Activated T-cell treated with anti-CD3 and anti-CD28 coated beads, Interleukin-2, amount 50 U/mL, for 72 hours (primary cell): ENCODE data around the gene MGME1. TPM values are rescaled to one million over a fixed set of nuclear protein-coding genes. Genes with fewer than 3 reads are reported as not detected.

Experiments used
- ATAC-seq, 2 donors: fragments of 150-1000 bp; cut with Tn5 transposase; replicated peaks in 1 of 2; 2 replicates each; pipeline ENCODE4 v1.10.0; 2021; ENCODE audit warnings: moderate library complexity in 2 of 2, mild to moderate bottlenecking in 1 of 2
- DNase-seq, 2 donors: peaks; one replicate each; pipeline ENCODE4 v3.0.0; 2021 to 2022; ENCODE audit warnings: mixed read lengths in 1 of 2
- H3K27ac Mint-ChIP-seq: one replicate; pipeline ENCODE4 v1.8.0; 2022; ENCODE audit warnings: mild to moderate bottlenecking, moderate library complexity, mixed read lengths
- H3K27me3 Mint-ChIP-seq: one replicate; pipeline ENCODE4 v1.8.0; 2022; ENCODE audit warnings: low read depth, mixed read lengths
- H3K36me3 Mint-ChIP-seq, 2 donors: one replicate each; pipeline ENCODE4 v1.8.0; 2022; ENCODE audit warnings: mixed read lengths in 2 of 2, mild to moderate bottlenecking in 1 of 2; ENCODE audit not compliant: insufficient read depth in 2 of 2
- H3K4me1 Mint-ChIP-seq: one replicate; pipeline ENCODE4 v1.8.0; 2022; ENCODE audit warnings: low read depth, mixed read lengths
- H3K4me3 Mint-ChIP-seq, 2 donors: one replicate each; pipeline ENCODE4 v1.8.0; 2022; ENCODE audit warnings: mild to moderate bottlenecking in 2 of 2, mixed read lengths in 2 of 2, moderate library complexity in 2 of 2
- H3K9me3 Mint-ChIP-seq, 2 donors: one replicate each; pipeline ENCODE4 v1.8.0; 2022; ENCODE audit warnings: mixed read lengths in 2 of 2
- total RNA-seq, 2 donors: library from RNA; stranded (reverse); gene quantifications; one replicate each; pipeline ENCODE4 v1.2.3, GENCODE V29; 2022

The MGME1 gene
- total RNA-seq, 2 donors from 2014 or later = 41.1 to 47.0 TPM

GRCh38 chr20:17995967-17996819 is 27.4 kb downstream of the MGME1 start:
- no peak overlapping the region for H3K27ac Mint-ChIP-seq
- no peak overlapping the region for H3K4me3 Mint-ChIP-seq
- H3K36me3 Mint-ChIP-seq = no peaks in the 10 kb centered on the region
- peaks cover 29% of the 10 kb centered on the region for H3K4me1 Mint-ChIP-seq
- H3K9me3 Mint-ChIP-seq = no peaks in the 10 kb centered on the region
- H3K27me3 Mint-ChIP-seq = peaks cover 5% of the 10 kb centered on the region
- DNase-seq (peak; percentile 45 to 58), ATAC-seq (peak; percentile 39 to 43)

- no peaks in the 10 kb centered on the region for H3K9me3 Mint-ChIP-seq
- peaks cover 12% of the 10 kb centered on the region for H3K4me1 Mint-ChIP-seq
- no peaks in the 10 kb centered on the region for H3K36me3 Mint-ChIP-seq
- H3K27ac Mint-ChIP-seq = no peak overlapping the region
- ATAC-seq (no peak), DNase-seq (no peak)
- peaks cover 5% of the 10 kb centered on the region for H3K27me3 Mint-ChIP-seq
- no peak overlapping the region for H3K4me3 Mint-ChIP-seq
Observed at GRCh38 chr20:17998446-17998845, 29.6 kb downstream of the MGME1 start.

- Mint-ChIP-seq H3K27me3 (peaks cover 5% of the 10 kb centered on the region), H3K27ac (no peak overlapping the region), H3K36me3 (no peaks in the 10 kb centered on the region), H3K9me3 (no peaks in the 10 kb centered on the region), H3K4me3 (no peak overlapping the region), H3K4me1 (peaks cover 9% of the 10 kb centered on the region)
- ATAC-seq (no peak), DNase-seq (no peak)
Observed at GRCh38 chr20:17999566-17999965, 30.7 kb downstream of the MGME1 start.

GRCh38 chr20:18001131-18001921 is 32.5 kb downstream of the MGME1 start:
- DNase-seq (no peak), ATAC-seq (no peak)
- H3K9me3 Mint-ChIP-seq = no peaks in the 10 kb centered on the region
- H3K27me3 Mint-ChIP-seq = peaks cover 5% of the 10 kb centered on the region
- H3K4me1 Mint-ChIP-seq = peaks cover 3% of the 10 kb centered on the region
- H3K27ac Mint-ChIP-seq = no peak overlapping the region
- H3K36me3 Mint-ChIP-seq = no peaks in the 10 kb centered on the region
- no peak overlapping the region for H3K4me3 Mint-ChIP-seq

- no peaks in the 10 kb centered on the region for H3K27me3 Mint-ChIP-seq
- no peaks in the 10 kb centered on the region for H3K4me1 Mint-ChIP-seq
- no peaks in the 10 kb centered on the region for H3K36me3 Mint-ChIP-seq
- DNase-seq (no peak), ATAC-seq (no peak)
- H3K27ac Mint-ChIP-seq = no peak overlapping the region
- no peaks in the 10 kb centered on the region for H3K9me3 Mint-ChIP-seq
- H3K4me3 Mint-ChIP-seq = no peak overlapping the region
Observed at GRCh38 chr20:18003897-18004296, 35.1 kb downstream of the MGME1 start.

- Mint-ChIP-seq H3K4me1 (no peaks in the 10 kb centered on the region), H3K4me3 (no peak overlapping the region), H3K27ac (no peak overlapping the region), H3K36me3 (no peaks in the 10 kb centered on the region), H3K27me3 (no peaks in the 10 kb centered on the region), H3K9me3 (no peaks in the 10 kb centered on the region)
- DNase-seq (no peak), ATAC-seq (no peak)
Observed at GRCh38 chr20:18004384-18005031, 35.7 kb downstream of the MGME1 start.

- H3K36me3 Mint-ChIP-seq = no peaks in the 10 kb centered on the region
- ATAC-seq = no peak
- H3K27me3 Mint-ChIP-seq = no peaks in the 10 kb centered on the region
- H3K27ac Mint-ChIP-seq = no peak overlapping the region
- H3K4me3 Mint-ChIP-seq = no peak overlapping the region
- H3K4me1 Mint-ChIP-seq = no peaks in the 10 kb centered on the region
- H3K9me3 Mint-ChIP-seq = no peaks in the 10 kb centered on the region
- DNase-seq = no peak
Observed at GRCh38 chr20:18005170-18005989, 36.6 kb downstream of the MGME1 start.

- H3K9me3 Mint-ChIP-seq = no peaks in the 10 kb centered on the region
- no peak for DNase-seq
- ATAC-seq = no peak
- H3K27me3 Mint-ChIP-seq = no peaks in the 10 kb centered on the region
- no peak overlapping the region for H3K27ac Mint-ChIP-seq
- no peaks in the 10 kb centered on the region for H3K4me1 Mint-ChIP-seq
- no peaks in the 10 kb centered on the region for H3K36me3 Mint-ChIP-seq
- H3K4me3 Mint-ChIP-seq = no peak overlapping the region
Observed at GRCh38 chr20:18005990-18006364, 37.2 kb downstream of the MGME1 start.

- DNase-seq (no peak), ATAC-seq (no peak)
- Mint-ChIP-seq H3K4me3 (no peak overlapping the region), H3K9me3 (no peaks in the 10 kb centered on the region), H3K27me3 (no peaks in the 10 kb centered on the region), H3K27ac (no peak overlapping the region), H3K4me1 (no peaks in the 10 kb centered on the region), H3K36me3 (no peaks in the 10 kb centered on the region)
Observed at GRCh38 chr20:18006684-18007083, 37.9 kb downstream of the MGME1 start.

- DNase-seq = no peak
- H3K4me3 Mint-ChIP-seq = no peak overlapping the region
- ATAC-seq = no peak
Observed at GRCh38 chr20:18007534-18008292, 38.9 kb downstream of the MGME1 start.

GRCh38 chr20:18009116-18009515 is 40.3 kb downstream of the MGME1 start:
- H3K27me3 Mint-ChIP-seq = no peaks in the 10 kb centered on the region
- no peaks in the 10 kb centered on the region for H3K36me3 Mint-ChIP-seq
- H3K27ac Mint-ChIP-seq = no peak overlapping the region
- ATAC-seq (no peak), DNase-seq (no peak)
- no peaks in the 10 kb centered on the region for H3K9me3 Mint-ChIP-seq
- H3K4me1 Mint-ChIP-seq = no peaks in the 10 kb centered on the region
- no peak overlapping the region for H3K4me3 Mint-ChIP-seq

More at GRCh38 chr20:18007534-18008292, 38.9 kb downstream of the MGME1 start:
- H3K27ac Mint-ChIP-seq = no peak overlapping the region
- no peaks in the 10 kb centered on the region for H3K36me3 Mint-ChIP-seq
- no peaks in the 10 kb centered on the region for H3K9me3 Mint-ChIP-seq
- no peaks in the 10 kb centered on the region for H3K4me1 Mint-ChIP-seq
- H3K27me3 Mint-ChIP-seq = no peaks in the 10 kb centered on the region

GRCh38 chr20:18011482-18011881 is 42.7 kb downstream of the MGME1 start:
- DNase-seq (no peak), ATAC-seq (no peak)
- no peaks in the 10 kb centered on the region for H3K4me1 Mint-ChIP-seq
- H3K27me3 Mint-ChIP-seq = no peaks in the 10 kb centered on the region
- H3K4me3 Mint-ChIP-seq = no peak overlapping the region
- no peaks in the 10 kb centered on the region for H3K36me3 Mint-ChIP-seq
- H3K27ac Mint-ChIP-seq = no peak overlapping the region
- H3K9me3 Mint-ChIP-seq = no peaks in the 10 kb centered on the region
